PC-3 (cell line): ENCODE results near the gene HERC5.

ENCODE experiments used
- CTCF ChIP-seq: fragments of 300-600 bp; sonication (generic); conservative IDR thresholded peaks from 2 replicates; pipeline ENCODE4 v1.5.1; 2017; ENCODE audit warnings: antibody characterized with exemption, low read depth, mild to moderate bottlenecking, low read length
- EZH2 ChIP-seq: fragments of 300-600 bp; sonication (generic); IDR thresholded peaks from one replicate; pipeline ENCODE4 v1.6.1; 2017; ENCODE audit warnings: antibody characterized with exemption, mild to moderate bottlenecking, low read length; ENCODE audit not compliant: unreplicated experiment

- no peak for TF ChIP-seq CTCF
- no peak for TF ChIP-seq EZH2
Observed at GRCh38 chr4:88481537-88481936, 24.6 kb downstream of the HERC5 start.
